ENCODE measurements around the gene EML6. TPM values are rescaled to one million over a fixed set of nuclear protein-coding genes. Genes with fewer than 3 reads are reported as not detected.

EML6 gene
- total and polyA plus RNA-seq, 2 experiments from 2014 or later = 2.7 to 6.2 TPM

GRCh38 chr2:54724560-54725342 is 1.3 kb downstream of the EML6 start:
- H3K27me3 Mint-ChIP-seq (ENCODE audit: insufficient read depth, low read depth, poor library complexity) = peaks cover 36% of the 10 kb centered on the region

More at GRCh38 chr2:54724560-54725342, 1.3 kb downstream of the EML6 start:
- DNase-seq (ENCODE audit: low spot score) (peak; percentile 53), ATAC-seq (peak; percentile 14)
- Mint-ChIP-seq H3K9me3 (no peaks in the 10 kb centered on the region), H3K27ac (no peak overlapping the region), H3K36me3 (ENCODE audit: low read depth) (no peaks in the 10 kb centered on the region; the same call in 2 of the 3 replicates), H3K4me1 (peaks cover 6% of the 10 kb centered on the region), H3K4me3 (peak overlapping the region; percentile 92)
- H3K4me1 ChIP-seq (ENCODE audit: insufficient read depth) = peaks cover 6% of the 10 kb centered on the region
- H3K36me3 ChIP-seq (ENCODE audit: insufficient read depth) = no peaks in the 10 kb centered on the region
- H3K4me3 ChIP-seq = peak overlapping the region; percentile 81
- peaks cover 41% of the 10 kb centered on the region for H3K27me3 ChIP-seq (ENCODE audit: insufficient read depth)
- no peaks in the 10 kb centered on the region; the same call in 1 of the 2 replicates for H4K20me1 ChIP-seq (replicated peaks; ENCODE audit: insufficient read depth)
- no peaks in the 10 kb centered on the region for H3K79me2 ChIP-seq (replicated peaks; ENCODE audit: insufficient read depth)
- no peak for TF ChIP-seq REST (IDR thresholded peaks at IDR 0.05; ENCODE audit: unreplicated experiment)
- no peak for TF ChIP-seq ETS1 (IDR thresholded peaks at IDR 0.05)
- TF ChIP-seq EZH2 (IDR thresholded peaks at IDR 0.05; ENCODE audit: low read depth, unreplicated experiment) = no peak
- no peak for TF ChIP-seq ZNF331 (CRISPR knock-in tag; IDR thresholded peaks at IDR 0.05; ENCODE audit: low read depth)
- TF ChIP-seq POLR2AphosphoS5 (IDR thresholded peaks at IDR 0.05; ENCODE audit: low read depth) = no peak
- TF ChIP-seq CTCF (conservative IDR thresholded peaks at IDR 0.05; ENCODE audit: low read depth in 2 of 2) = no peak
- TF ChIP-seq STAT1 (IDR thresholded peaks at IDR 0.05; ENCODE audit: unreplicated experiment) = no peak
- TF ChIP-seq ZNF462 (CRISPR knock-in tag; IDR thresholded peaks at IDR 0.05) = no peak
- TF ChIP-seq CREB1 (CRISPR knock-in tag; IDR thresholded peaks at IDR 0.05; ENCODE audit: low read depth) = no peak
- no peak for TF ChIP-seq EZH2phosphoT487 (IDR thresholded peaks at IDR 0.05; ENCODE audit: unreplicated experiment)
- H2AFZ ChIP-seq = peak overlapping the region; percentile 99
- peak overlapping the region; percentile 100 for H3K4me2 ChIP-seq
- peaks cover 3% of the 10 kb centered on the region; the same call in 1 of the 2 replicates for H3F3A ChIP-seq (replicated peaks; ENCODE audit: low read depth)
- no peaks in the 10 kb centered on the region for H3K9me2 ChIP-seq (ENCODE audit: insufficient read depth)
- no peak overlapping the region for H3K27ac ChIP-seq (ENCODE audit: low read depth)

All from GM23338 (cell line).